Breast epithelium (tissue), 4 donors: Measurements from ENCODE around the gene SS18. TPM values are rescaled to one million over a fixed set of nuclear protein-coding genes. Genes with fewer than 3 reads are reported as not detected.

ENCODE experiments used
- DNase-seq, 2 donors: peaks; one replicate each; pipeline ENCODE4 v3.0.0-alpha.2; 2019; ENCODE audit warnings: low spot score in 2 of 2
- H3K27ac ChIP-seq, 2 donors: fragments of 200-600 bp; sonication (generic) in 1 of 2; one replicate each; pipeline ENCODE4 v1.5.1; 2016 to 2019; ENCODE audit warnings: mild to moderate bottlenecking in 1 of 2
- H3K27me3 ChIP-seq, 2 donors: fragments of 200-600 bp; sonication (generic) in 1 of 2; one replicate each; pipeline versions ENCODE4 v1.5.1 to v1.6.0; 2017 to 2019; ENCODE audit warnings: control low read depth in 1 of 2, mild to moderate bottlenecking in 1 of 2
- H3K36me3 ChIP-seq: fragments of 200-600 bp; one replicate; pipeline ENCODE4 v1.5.1; 2019
- H3K4me1 ChIP-seq, 2 donors: fragments of 200-600 bp; sonication (generic); one replicate each; pipeline ENCODE4 v1.5.1; 2016 to 2019; ENCODE audit warnings: control low read depth in 1 of 2
- H3K4me3 ChIP-seq, 3 donors: fragments of 200-600 bp; sonication (generic); 1 replicate in 2 of 3; 2 replicates in 1 of 3; pipeline ENCODE4 v1.5.1; 2016 to 2019; ENCODE audit warnings: mild to moderate bottlenecking in 3 of 3, moderate library complexity in 2 of 3
- H3K9me3 ChIP-seq, 2 donors: fragments of 200-600 bp; sonication (generic) in 1 of 2; one replicate each; pipeline ENCODE4 v1.5.1; 2016 to 2019; ENCODE audit warnings: control low read depth in 1 of 2
- POLR2A ChIP-seq: fragments of 450-650 bp; IDR thresholded peaks from one replicate; pipeline ENCODE4 v1.6.1; 2016; ENCODE audit warnings: antibody characterized with exemption, mild to moderate bottlenecking, moderate library complexity
- POLR2AphosphoS5 ChIP-seq, 3 donors: sonication (generic); formaldehyde crosslinking; IDR thresholded peaks; one replicate each; pipeline ENCODE4 v1.6.1; 2017; ENCODE audit warnings: antibody characterized with exemption in 3 of 3
- intact Hi-C: fragments of 100-400 bp; cut with DNase I; formaldehyde crosslinking; loops from one replicate; pipeline ENCODE4 v1.15.1; 2023; ENCODE audit warnings: low total_unique reads
- total RNA-seq, 3 donors: library from RNA; depleted of rRNA; stranded (reverse); fragments of >200 nt; gene quantifications; one replicate each; pipeline ENCODE4 v1.1.0, GENCODE V29; 2016
- TF ChIP-seq, protein P1 (sequence below), 3 donors: fragments of 450-650 bp; IDR thresholded peaks; one replicate each; pipeline ENCODE4 v1.5.1; 2016 to 2017; ENCODE audit warnings: antibody characterized with exemption in 3 of 3, mild to moderate bottlenecking in 3 of 3, moderate library complexity in 3 of 3

SS18 gene
- total RNA-seq, 3 donors from 2014 or later: 99.1 to 205 (median 148) TPM

DNA sequence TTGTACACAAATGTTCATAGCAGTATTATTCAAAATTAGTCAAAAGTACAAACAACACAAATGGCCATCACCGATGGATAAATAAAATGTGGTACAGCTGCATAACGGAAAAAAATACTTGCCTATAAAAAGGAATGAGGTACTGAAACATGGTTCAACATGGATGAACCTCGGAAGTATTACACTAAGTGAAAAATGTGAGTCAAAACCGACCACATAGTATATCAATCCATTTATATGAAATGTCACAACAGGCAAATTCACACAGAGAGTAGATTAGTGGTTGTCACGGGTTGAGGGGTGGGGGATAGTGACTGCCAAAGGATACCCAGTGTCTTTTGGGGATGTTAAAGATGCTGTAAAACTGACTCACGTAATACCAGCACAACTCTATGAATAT is 3.5 kb downstream of the SS18 start:
- no peak for DNase-seq
- TF ChIP-seq POLR2AphosphoS5 (IDR thresholded peaks at IDR 0.05) (no peak), POLR2A (no peak)
- TF ChIP-seq, protein P1, sequence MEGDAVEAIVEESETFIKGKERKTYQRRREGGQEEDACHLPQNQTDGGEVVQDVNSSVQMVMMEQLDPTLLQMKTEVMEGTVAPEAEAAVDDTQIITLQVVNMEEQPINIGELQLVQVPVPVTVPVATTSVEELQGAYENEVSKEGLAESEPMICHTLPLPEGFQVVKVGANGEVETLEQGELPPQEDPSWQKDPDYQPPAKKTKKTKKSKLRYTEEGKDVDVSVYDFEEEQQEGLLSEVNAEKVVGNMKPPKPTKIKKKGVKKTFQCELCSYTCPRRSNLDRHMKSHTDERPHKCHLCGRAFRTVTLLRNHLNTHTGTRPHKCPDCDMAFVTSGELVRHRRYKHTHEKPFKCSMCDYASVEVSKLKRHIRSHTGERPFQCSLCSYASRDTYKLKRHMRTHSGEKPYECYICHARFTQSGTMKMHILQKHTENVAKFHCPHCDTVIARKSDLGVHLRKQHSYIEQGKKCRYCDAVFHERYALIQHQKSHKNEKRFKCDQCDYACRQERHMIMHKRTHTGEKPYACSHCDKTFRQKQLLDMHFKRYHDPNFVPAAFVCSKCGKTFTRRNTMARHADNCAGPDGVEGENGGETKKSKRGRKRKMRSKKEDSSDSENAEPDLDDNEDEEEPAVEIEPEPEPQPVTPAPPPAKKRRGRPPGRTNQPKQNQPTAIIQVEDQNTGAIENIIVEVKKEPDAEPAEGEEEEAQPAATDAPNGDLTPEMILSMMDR (IDR thresholded peaks at IDR 0.05): no peak
- Histone ChIP-seq H3K9me3 (no peaks in the 10 kb centered on the region), H3K4me1 (no peaks in the 10 kb centered on the region), H3K27ac (no peak overlapping the region), H3K36me3 (no peaks in the 10 kb centered on the region), H3K27me3 (no peaks in the 10 kb centered on the region), H3K4me3 (no peak overlapping the region)
- intact Hi-C loops: no loop called here

DNA sequence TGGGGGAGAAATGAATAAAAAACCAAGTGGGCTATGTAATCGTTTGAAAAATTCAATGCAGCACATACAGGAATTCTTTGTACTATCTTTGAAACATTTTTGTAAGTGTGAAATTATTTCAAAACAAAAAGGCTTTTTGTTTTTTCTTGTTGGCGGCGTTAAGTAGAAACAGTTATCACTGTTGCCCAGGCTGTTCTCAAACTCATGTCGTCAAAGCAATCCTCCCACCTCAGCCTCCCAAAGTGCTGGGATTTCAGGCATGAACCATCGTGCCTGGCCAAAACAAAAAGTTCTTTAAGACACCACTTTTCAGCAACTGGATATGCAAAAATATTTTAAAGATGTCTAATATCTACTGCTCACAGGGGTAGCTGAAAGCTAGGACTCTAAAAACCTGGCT is 5.4 kb downstream of the SS18 start:
- no peaks in the 10 kb centered on the region for H3K27me3 ChIP-seq
- TF ChIP-seq POLR2A (no peak), POLR2AphosphoS5 (IDR thresholded peaks at IDR 0.05) (no peak)
- TF ChIP-seq, protein P1 (IDR thresholded peaks at IDR 0.05): no peak
- no peak for DNase-seq
- H3K4me3 ChIP-seq: no peak overlapping the region
- H3K36me3 ChIP-seq: no peaks in the 10 kb centered on the region
- intact Hi-C loops: no loop called here
- no peak overlapping the region for H3K27ac ChIP-seq
- H3K4me1 ChIP-seq: no peaks in the 10 kb centered on the region
- no peaks in the 10 kb centered on the region for H3K9me3 ChIP-seq

GRCh38 chr18:26083099-26083498 is 7.3 kb downstream of the SS18 start:
- H3K36me3 ChIP-seq: no peaks in the 10 kb centered on the region

DNA sequence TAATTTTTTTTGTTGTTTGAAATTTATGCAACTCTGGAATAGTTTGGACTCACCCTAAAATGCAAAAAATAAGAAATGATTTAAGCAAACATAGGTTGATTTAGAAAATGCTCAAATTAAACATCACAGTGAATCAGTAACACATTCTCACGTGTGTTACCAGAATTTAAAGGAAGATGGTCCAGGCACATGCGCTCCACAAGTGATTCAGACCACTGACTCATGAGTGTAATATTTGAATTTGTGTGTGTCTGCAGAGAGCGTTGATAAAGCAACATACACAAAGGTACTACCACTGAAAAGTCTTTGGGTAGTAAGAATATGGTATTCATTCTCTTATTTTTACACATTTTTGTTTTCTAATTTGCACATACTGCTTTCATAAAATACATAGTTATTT is 7.9 kb downstream of the SS18 start:
- no peaks in the 10 kb centered on the region for H3K27me3 ChIP-seq
- H3K36me3 ChIP-seq: no peaks in the 10 kb centered on the region
- no peaks in the 10 kb centered on the region for H3K9me3 ChIP-seq
- no peaks in the 10 kb centered on the region for H3K4me1 ChIP-seq
- TF ChIP-seq, protein P1 (IDR thresholded peaks at IDR 0.05): no peak
- TF ChIP-seq POLR2A: no peak
- no peak for TF ChIP-seq POLR2AphosphoS5 (IDR thresholded peaks at IDR 0.05)
- no peak overlapping the region for H3K4me3 ChIP-seq
- intact Hi-C loops: no loop called here
- no peak for DNase-seq
- no peak overlapping the region for H3K27ac ChIP-seq

More at GRCh38 chr18:26083099-26083498, 7.3 kb downstream of the SS18 start:
- Histone ChIP-seq H3K27ac (no peak overlapping the region), H3K4me3 (no peak overlapping the region), H3K27me3 (no peaks in the 10 kb centered on the region), H3K4me1 (no peaks in the 10 kb centered on the region), H3K9me3 (no peaks in the 10 kb centered on the region)
- no peak for DNase-seq
- intact Hi-C loops: no loop called here
- TF ChIP-seq POLR2AphosphoS5 (IDR thresholded peaks at IDR 0.05) (no peak), POLR2A (no peak)
- TF ChIP-seq, protein P1 (IDR thresholded peaks at IDR 0.05): no peak

DNA sequence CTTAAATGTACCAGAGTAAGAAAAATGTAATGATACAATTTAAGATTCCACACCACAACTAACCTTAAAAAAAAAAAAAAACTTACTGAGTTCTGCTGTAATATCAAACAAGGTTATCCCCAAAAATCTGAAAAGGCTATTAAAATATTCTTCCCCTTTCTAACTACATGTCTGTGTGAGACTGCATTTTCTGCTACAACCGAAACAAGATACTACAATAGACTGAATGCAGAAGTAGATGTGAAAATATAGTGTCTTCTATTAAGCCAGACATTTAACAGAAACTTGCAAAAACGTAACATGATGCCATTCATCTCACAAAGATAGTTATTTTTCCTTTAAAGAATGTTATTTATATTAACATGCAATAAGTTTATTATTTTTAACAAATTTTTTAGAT is 16.2 kb downstream of the SS18 start:
- Histone ChIP-seq H3K4me1 (no peaks in the 10 kb centered on the region), H3K4me3 (no peak overlapping the region), H3K27me3 (no peaks in the 10 kb centered on the region), H3K27ac (no peak overlapping the region), H3K9me3 (peaks cover 8 to 11% of the 10 kb centered on the region in 2 donors), H3K36me3 (no peaks in the 10 kb centered on the region)
- no peak for DNase-seq
- intact Hi-C loops: no loop called here
- TF ChIP-seq, protein P1 (IDR thresholded peaks at IDR 0.05): no peak
- TF ChIP-seq POLR2AphosphoS5 (IDR thresholded peaks at IDR 0.05) (no peak), POLR2A (no peak)
